ENCODE data around the gene DPM3.

- TF ChIP-seq SP1 (IDR thresholded peaks at IDR 0.05) (no peak), SUZ12 (IDR thresholded peaks at IDR 0.05) (no peak), ARNT (IDR thresholded peaks at IDR 0.05) (no peak), FOXK2 (IDR thresholded peaks at IDR 0.05) (no peak), FOXM1 (IDR thresholded peaks at IDR 0.05; ENCODE audit: borderline replicate concordance) (no peak), ELF4 (IDR thresholded peaks at IDR 0.05) (no peak), NFRKB (IDR thresholded peaks at IDR 0.05) (no peak), L3MBTL2 (conservative IDR thresholded peaks at IDR 0.05) (no peak; the same call in 1 of the 2 replicates), BHLHE40 (IDR thresholded peaks at IDR 0.05; ENCODE audit: borderline replicate concordance) (no peak), ZNF384 (IDR thresholded peaks at IDR 0.05) (0 out of 2 replicates have a peak, but pooled peaks have one; percentile 8), FOXA1 (IDR thresholded peaks at IDR 0.05) (no peak), LEF1 (IDR thresholded peaks at IDR 0.05; ENCODE audit: borderline replicate concordance) (no peak), HDGF (IDR thresholded peaks at IDR 0.05; ENCODE audit: borderline replicate concordance) (no peak)
- TF ChIP-seq, protein P1, sequence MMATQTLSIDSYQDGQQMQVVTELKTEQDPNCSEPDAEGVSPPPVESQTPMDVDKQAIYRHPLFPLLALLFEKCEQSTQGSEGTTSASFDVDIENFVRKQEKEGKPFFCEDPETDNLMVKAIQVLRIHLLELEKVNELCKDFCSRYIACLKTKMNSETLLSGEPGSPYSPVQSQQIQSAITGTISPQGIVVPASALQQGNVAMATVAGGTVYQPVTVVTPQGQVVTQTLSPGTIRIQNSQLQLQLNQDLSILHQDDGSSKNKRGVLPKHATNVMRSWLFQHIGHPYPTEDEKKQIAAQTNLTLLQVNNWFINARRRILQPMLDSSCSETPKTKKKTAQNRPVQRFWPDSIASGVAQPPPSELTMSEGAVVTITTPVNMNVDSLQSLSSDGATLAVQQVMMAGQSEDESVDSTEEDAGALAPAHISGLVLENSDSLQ (IDR thresholded peaks at IDR 0.05): no peak
Observed at GRCh38 chr1:155140630-155140953, 261 bp upstream of the DPM3 start.
